GM04503 (cell line): ENCODE results near the gene CEP83.
A peak's percentile ranks its signal among the peaks of the same experiment; 100 is the strongest.
"Not testable (repeated sequence)": the region's sequence is repeated elsewhere in the genome, so short reads cannot be mapped to it uniquely, and the experiment has no call there.

Experiments
- DNase-seq: peaks from one replicate; pipeline ENCODE4 v3.0.0-alpha.2; 2012; ENCODE audit warnings: low read depth

Gene CEP83

GRCh38 chr12:94377599-94377998, 82.1 kb downstream of the CEP83 start:
- no peak for DNase-seq

GRCh38 chr12:94374124-94374523, 85.5 kb downstream of the CEP83 start:
- DNase-seq: no peak

- DNase-seq: no peak
These were observed 87.2 kb downstream of the CEP83 start for GRCh38 chr12:94372461-94372860.

- DNase-seq: no peak
These were observed 97.0 kb downstream of the CEP83 start for GRCh38 chr12:94362653-94363052.

- no peak for DNase-seq
These were observed 99.9 kb downstream of the CEP83 start for GRCh38 chr12:94359761-94360160.

GRCh38 chr12:94353130-94353529, 106.5 kb downstream of the CEP83 start:
- no peak for DNase-seq

GRCh38 chr12:94340573-94340972, 119.1 kb downstream of the CEP83 start:
- no peak for DNase-seq

- no peak for DNase-seq
These were observed 121.5 kb downstream of the CEP83 start for GRCh38 chr12:94338006-94338794.

- peak; percentile 5 for DNase-seq
These were observed 123.3 kb downstream of the CEP83 start for GRCh38 chr12:94336211-94336925.

GRCh38 chr12:94333396-94333795, 126.3 kb downstream of the CEP83 start:
- no peak for DNase-seq

GRCh38 chr12:94329366-94329765, 130.3 kb downstream of the CEP83 start:
- DNase-seq: no peak

GRCh38 chr12:94327809-94328208, 131.9 kb downstream of the CEP83 start:
- no peak for DNase-seq

GRCh38 chr12:94326727-94327126, 132.9 kb downstream of the CEP83 start:
- peak; percentile 42 for DNase-seq

- no peak for DNase-seq
These were observed 133.4 kb downstream of the CEP83 start for GRCh38 chr12:94326234-94326633.

- DNase-seq: no peak
These were observed 137.3 kb downstream of the CEP83 start for GRCh38 chr12:94322346-94322745.

- no peak for DNase-seq
These were observed 139.6 kb downstream of the CEP83 start for GRCh38 chr12:94320109-94320508.

- DNase-seq: no peak
These were observed 141.5 kb downstream of the CEP83 start for GRCh38 chr12:94318181-94318580.

GRCh38 chr12:94316600-94316999, 143.1 kb downstream of the CEP83 start:
- not testable (repeated sequence) for DNase-seq

- DNase-seq: no peak
These were observed 147.3 kb downstream of the CEP83 start for GRCh38 chr12:94312378-94312777.

- DNase-seq: no peak
These were observed 150.3 kb downstream of the CEP83 start for GRCh38 chr12:94309373-94309772.

GRCh38 chr12:94308612-94309011, 151.1 kb downstream of the CEP83 start:
- DNase-seq: no peak

GRCh38 chr12:94305130-94305957, 154.3 kb downstream of the CEP83 start:
- peak; percentile 4 for DNase-seq
